ENCODE data around the gene ZNF836.
A peak's percentile ranks its signal among the peaks of the same experiment; 100 is the strongest.

Gene ZNF836

GRCh38 chr19:52138278-52138982, 33.0 kb downstream of the ZNF836 start:
- Histone ChIP-seq H3K9ac (peak overlapping the region; percentile 90 to 96 (median 94)), H3K4me3 (peak overlapping the region; percentile 83 to 99 (median 92)), H3K27ac (peak overlapping the region; percentile 91 to 96 (median 94)), H3K4me1 (peaks cover 12 to 22% (median 18%) of the 10 kb centered on the region in 10 experiments), H3K4me2 (peak overlapping the region; percentile 86 to 99 (median 94)), H4K20me1 (no peaks in the 10 kb centered on the region), H3K36me3 (peaks cover 34 to 52% (median 40%) of the 10 kb centered on the region in 11 experiments), H3K9me3 (replicated peaks in 1 of 11) (peaks cover 45 to 77% (median 57%) of the 10 kb centered on the region in 11 experiments), H3K27me3 (no peaks in the 10 kb centered on the region)
- TF ChIP-seq Cebpa-rat (IDR thresholded peaks at IDR 0.05): no peak

- H3K27ac ChIP-seq: no peak overlapping the region
- H3K4me3 ChIP-seq: peak overlapping the region in 5 of 10 experiments; percentile 10 to 38 (median 22); a peak in 3 of 20 replicates
- no peaks in the 10 kb centered on the region for H3K4me1 ChIP-seq
- peaks cover 100% of the 10 kb centered on the region in 11 experiments for H3K9me3 ChIP-seq (replicated peaks in 1 of 11)
- peaks cover 98 to 100% (median 100%) of the 10 kb centered on the region in 11 experiments for H3K36me3 ChIP-seq
- no peaks in the 10 kb centered on the region for H4K20me1 ChIP-seq
- H3K27me3 ChIP-seq: no peaks in the 10 kb centered on the region
- H3K9ac ChIP-seq: no peak overlapping the region
- no peak for TF ChIP-seq Cebpa-rat (IDR thresholded peaks at IDR 0.05)
- H3K4me2 ChIP-seq: no peak overlapping the region
Observed at GRCh38 chr19:52120286-52120685, 51.1 kb downstream of the ZNF836 start.

- no peak overlapping the region for H3K4me2 ChIP-seq
- no peaks in the 10 kb centered on the region for H3K4me1 ChIP-seq
- no peaks in the 10 kb centered on the region for H4K20me1 ChIP-seq
- no peak overlapping the region for H3K27ac ChIP-seq
- H3K9ac ChIP-seq: no peak overlapping the region
- no peak for TF ChIP-seq Cebpa-rat (IDR thresholded peaks at IDR 0.05)
- H3K27me3 ChIP-seq: no peaks in the 10 kb centered on the region
- peaks cover 100% of the 10 kb centered on the region in 11 experiments for H3K9me3 ChIP-seq (replicated peaks in 1 of 11)
- H3K36me3 ChIP-seq: peaks cover 82 to 100% (median 96%) of the 10 kb centered on the region in 11 experiments
- H3K4me3 ChIP-seq: peak overlapping the region; percentile 23 to 44 (median 32); a peak in 17 of 20 replicates
Observed at GRCh38 chr19:52115526-52116053, 55.8 kb downstream of the ZNF836 start.

GRCh38 chr19:52114691-52115090, 56.7 kb downstream of the ZNF836 start:
- H3K4me2 ChIP-seq: no peak overlapping the region
- H3K4me3 ChIP-seq: peak overlapping the region; percentile 2 to 44 (median 27); a peak in 12 of 20 replicates
- no peaks in the 10 kb centered on the region for H3K27me3 ChIP-seq
- peaks cover 100% of the 10 kb centered on the region in 11 experiments for H3K9me3 ChIP-seq (replicated peaks in 1 of 11)
- no peaks in the 10 kb centered on the region for H4K20me1 ChIP-seq
- no peak overlapping the region for H3K27ac ChIP-seq
- H3K36me3 ChIP-seq: peaks cover 73 to 98% (median 87%) of the 10 kb centered on the region in 11 experiments
- no peaks in the 10 kb centered on the region for H3K4me1 ChIP-seq
- no peak for TF ChIP-seq Cebpa-rat (IDR thresholded peaks at IDR 0.05)
- H3K9ac ChIP-seq: no peak overlapping the region

GRCh38 chr19:52112624-52113023, 58.8 kb downstream of the ZNF836 start:
- peaks cover 53 to 78% (median 67%) of the 10 kb centered on the region in 11 experiments for H3K36me3 ChIP-seq
- H3K27me3 ChIP-seq: no peaks in the 10 kb centered on the region
- no peak for TF ChIP-seq Cebpa-rat (IDR thresholded peaks at IDR 0.05)
- H3K27ac ChIP-seq: no peak overlapping the region
- no peak overlapping the region for H3K9ac ChIP-seq
- no peaks in the 10 kb centered on the region for H3K4me1 ChIP-seq
- no peaks in the 10 kb centered on the region for H4K20me1 ChIP-seq
- H3K4me2 ChIP-seq: no peak overlapping the region
- H3K4me3 ChIP-seq: peak overlapping the region in 1 of 10 experiments; percentile 41; a peak in 2 of 20 replicates
- peaks cover 100% of the 10 kb centered on the region in 11 experiments for H3K9me3 ChIP-seq (replicated peaks in 1 of 11)

- Histone ChIP-seq H3K4me2 (no peak overlapping the region), H3K4me1 (no peaks in the 10 kb centered on the region), H3K4me3 (0 out of 20 replicates have a peak overlapping the region, but pooled peaks of 1 of the 10 experiments have one; percentile 3), H3K9me3 (replicated peaks in 1 of 11) (peaks cover 100% of the 10 kb centered on the region in 11 experiments), H4K20me1 (no peaks in the 10 kb centered on the region), H3K36me3 (peaks cover 34 to 60% (median 48%) of the 10 kb centered on the region in 11 experiments), H3K9ac (no peak overlapping the region), H3K27me3 (no peaks in the 10 kb centered on the region), H3K27ac (no peak overlapping the region)
- TF ChIP-seq Cebpa-rat (IDR thresholded peaks at IDR 0.05): no peak
Observed at GRCh38 chr19:52110780-52111179, 60.6 kb downstream of the ZNF836 start.
